ENCODE results near the gene VAMP8. TPM values are rescaled to one million over a fixed set of nuclear protein-coding genes. Genes with fewer than 3 reads are reported as not detected.
A peak's percentile ranks its signal among the peaks of the same experiment; 100 is the strongest.
"Not testable (repeated sequence)": the region's sequence is repeated elsewhere in the genome, so short reads cannot be mapped to it uniquely, and the experiment has no call there.

The VAMP8 gene
- total RNA-seq, 1 donor from 2014 or later, result 0.52 TPM

DNA sequence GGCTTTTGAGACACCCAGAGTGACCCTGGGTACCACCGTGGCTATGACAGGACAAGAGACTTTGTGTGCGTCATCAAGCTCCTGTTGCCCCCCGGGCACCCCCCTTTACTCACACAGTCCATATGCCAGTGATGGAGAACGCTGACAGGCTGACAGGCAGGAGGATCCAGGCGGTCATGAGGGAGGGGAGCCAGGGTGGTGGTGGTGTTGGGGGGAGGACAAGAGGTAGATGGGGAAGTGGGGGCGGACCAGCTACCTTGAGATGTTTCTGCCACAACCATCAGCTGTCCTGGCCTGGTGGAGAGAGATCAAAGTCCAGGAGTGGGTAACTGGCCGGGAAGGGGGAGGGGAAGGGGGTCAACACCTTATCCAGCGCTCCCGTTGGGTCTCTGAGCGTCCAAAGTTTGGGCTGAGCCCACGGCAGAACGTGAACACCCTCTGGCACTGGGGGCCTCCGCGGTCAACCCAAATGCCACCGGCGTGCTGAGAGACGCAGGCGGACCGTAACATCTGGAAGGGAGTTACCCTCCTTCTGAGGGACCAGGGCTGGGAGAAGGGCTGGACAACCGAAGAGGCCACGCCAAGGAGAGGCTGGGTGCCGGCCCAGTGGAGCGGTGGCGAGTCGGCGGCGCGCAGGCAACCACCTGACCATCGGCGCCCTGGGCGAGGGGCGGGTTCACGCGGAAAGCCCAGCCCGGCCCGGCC is 24.5 kb downstream of the VAMP8 start:
- Histone ChIP-seq H3K4me1 (peaks cover 4% of the 10 kb centered on the region), H3K4me3 (peak overlapping the region; percentile 89), H3F3A (ENCODE audit: low read depth) (peaks cover 21% of the 10 kb centered on the region), H4K20me1 (ENCODE audit: low read depth) (peaks cover 15% of the 10 kb centered on the region), H3K79me2 (ENCODE audit: low read depth) (peaks cover 23% of the 10 kb centered on the region), H3K9ac (peak overlapping the region; percentile 50), H3K27me3 (no peaks in the 10 kb centered on the region), H3K4me2 (peak overlapping the region; percentile 99), H3K9me3 (ENCODE audit: low read depth) (no peaks in the 10 kb centered on the region), H2AFZ (replicated peaks) (peak overlapping the region; percentile 83), H3K27ac (no peak overlapping the region), H3K36me3 (no peaks in the 10 kb centered on the region)
- peak overlapping the region; percentile 89 for H3K4me3 Mint-ChIP-seq
- TF ChIP-seq, protein P1, sequence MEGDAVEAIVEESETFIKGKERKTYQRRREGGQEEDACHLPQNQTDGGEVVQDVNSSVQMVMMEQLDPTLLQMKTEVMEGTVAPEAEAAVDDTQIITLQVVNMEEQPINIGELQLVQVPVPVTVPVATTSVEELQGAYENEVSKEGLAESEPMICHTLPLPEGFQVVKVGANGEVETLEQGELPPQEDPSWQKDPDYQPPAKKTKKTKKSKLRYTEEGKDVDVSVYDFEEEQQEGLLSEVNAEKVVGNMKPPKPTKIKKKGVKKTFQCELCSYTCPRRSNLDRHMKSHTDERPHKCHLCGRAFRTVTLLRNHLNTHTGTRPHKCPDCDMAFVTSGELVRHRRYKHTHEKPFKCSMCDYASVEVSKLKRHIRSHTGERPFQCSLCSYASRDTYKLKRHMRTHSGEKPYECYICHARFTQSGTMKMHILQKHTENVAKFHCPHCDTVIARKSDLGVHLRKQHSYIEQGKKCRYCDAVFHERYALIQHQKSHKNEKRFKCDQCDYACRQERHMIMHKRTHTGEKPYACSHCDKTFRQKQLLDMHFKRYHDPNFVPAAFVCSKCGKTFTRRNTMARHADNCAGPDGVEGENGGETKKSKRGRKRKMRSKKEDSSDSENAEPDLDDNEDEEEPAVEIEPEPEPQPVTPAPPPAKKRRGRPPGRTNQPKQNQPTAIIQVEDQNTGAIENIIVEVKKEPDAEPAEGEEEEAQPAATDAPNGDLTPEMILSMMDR (IDR thresholded peaks at IDR 0.05), result no peak
- no peak for TF ChIP-seq EZH2 (IDR thresholded peaks at IDR 0.05)
- no peak for TF ChIP-seq EZH2phosphoT487 (IDR thresholded peaks at IDR 0.05)
- no peak overlapping the region for H3K27ac Mint-ChIP-seq
- DNase-seq (ENCODE audit: low spot score), result peak; percentile 71
- no peaks in the 10 kb centered on the region for H3K9me3 Mint-ChIP-seq
- peaks cover 7% of the 10 kb centered on the region for H3K36me3 Mint-ChIP-seq
- H3K4me1 Mint-ChIP-seq, result peaks cover 28% of the 10 kb centered on the region
- peaks cover 9% of the 10 kb centered on the region for H3K27me3 Mint-ChIP-seq (ENCODE audit: insufficient read depth, low read depth)

DNA sequence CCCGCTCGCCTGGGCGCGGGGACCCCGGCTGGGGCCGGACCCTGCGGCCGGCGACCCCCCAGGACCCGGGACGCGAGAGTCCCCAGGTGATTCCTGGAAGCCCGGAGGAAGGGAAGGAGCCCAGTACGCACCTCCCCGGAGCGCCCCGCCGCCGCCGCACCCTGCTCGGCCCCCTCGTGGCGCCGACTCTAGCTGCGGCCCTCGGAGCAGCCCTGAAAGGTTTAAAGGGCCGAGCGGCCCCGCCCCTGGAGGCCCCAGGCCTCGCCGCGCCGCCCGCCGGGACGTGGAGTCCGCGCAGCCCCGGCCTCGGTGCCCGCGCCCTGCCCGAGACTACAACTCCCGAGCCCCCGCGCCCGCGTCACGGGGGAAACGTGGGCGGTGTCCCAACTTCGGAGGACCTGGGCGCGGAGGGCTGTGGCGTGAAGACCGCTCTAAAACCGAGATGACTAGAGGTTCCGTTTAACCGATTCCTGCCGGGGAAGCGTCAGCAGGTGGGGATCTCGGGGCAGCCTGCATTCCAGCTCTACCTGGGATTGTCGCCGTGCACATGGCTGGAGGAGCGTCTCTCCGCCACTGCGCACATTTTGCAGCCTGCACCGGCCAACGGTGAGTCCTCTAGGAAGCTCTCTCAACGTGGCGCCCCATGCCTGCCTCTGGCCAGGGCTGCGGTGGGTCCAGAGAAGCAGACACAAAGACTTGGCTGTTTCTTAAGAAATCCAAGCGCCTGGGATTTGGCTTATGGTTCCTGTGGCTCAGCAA is 25.3 kb downstream of the VAMP8 start, which contains the start of gene TMEM150A:
Gene TMEM150A, minus strand, starts transcription at position 223 of the 759 bp plus-strand sequence. CDS start 750 bp downstream, outside the sequence.
- H3F3A ChIP-seq (ENCODE audit: low read depth), result peaks cover 24% of the 10 kb centered on the region
- no peaks in the 10 kb centered on the region for H3K36me3 ChIP-seq
- no peak for TF ChIP-seq EZH2 (IDR thresholded peaks at IDR 0.05)
- TF ChIP-seq, protein P1 (IDR thresholded peaks at IDR 0.05), result peak; percentile 45
- TF ChIP-seq EZH2phosphoT487 (IDR thresholded peaks at IDR 0.05), result no peak
- Mint-ChIP-seq H3K4me3 (peak within 1 kb of the TSS; percentile 89), H3K27ac (peak within 1 kb of the TSS; percentile 46), H3K4me1 (peaks cover 25% of the 10 kb centered on the region), H3K9me3 (no peaks in the 10 kb centered on the region), H3K36me3 (peaks cover 10% of the 10 kb centered on the region), H3K27me3 (ENCODE audit: insufficient read depth, low read depth) (peaks cover 7% of the 10 kb centered on the region)
- peaks cover 4% of the 10 kb centered on the region for H3K4me1 ChIP-seq
- H2AFZ ChIP-seq (replicated peaks), result peak within 1 kb of the TSS; percentile 83
- H3K4me2 ChIP-seq, result peak within 1 kb of the TSS; percentile 99
- peaks cover 22% of the 10 kb centered on the region for H4K20me1 ChIP-seq (ENCODE audit: low read depth)
- H3K9ac ChIP-seq, result peak within 1 kb of the TSS; percentile 50
- peak within 1 kb of the TSS; percentile 89 for H3K4me3 ChIP-seq
- peak; percentile 96 for DNase-seq (ENCODE audit: low spot score)
- peak within 1 kb of the TSS; percentile 31 for H3K27ac ChIP-seq
- H3K9me3 ChIP-seq (ENCODE audit: low read depth), result no peaks in the 10 kb centered on the region
- no peaks in the 10 kb centered on the region for H3K27me3 ChIP-seq
- H3K79me2 ChIP-seq (ENCODE audit: low read depth), result peaks cover 16% of the 10 kb centered on the region

DNA sequence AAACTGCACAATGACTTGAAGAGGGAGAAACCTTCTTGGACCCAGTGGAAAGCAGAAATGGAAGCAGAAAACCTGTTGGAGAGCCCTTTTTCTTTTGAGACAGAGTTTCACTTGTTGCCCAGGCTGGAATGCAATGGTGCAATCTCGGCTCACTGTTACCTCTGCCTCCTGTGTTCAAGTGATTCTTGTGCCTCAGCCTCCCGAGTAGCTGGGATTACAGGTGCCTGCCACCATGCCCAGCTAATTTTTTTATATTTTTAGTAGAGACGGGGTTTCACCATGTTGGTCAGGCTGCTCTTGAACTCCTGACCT is 26.7 kb downstream of the VAMP8 start:
- H3K79me2 ChIP-seq (ENCODE audit: low read depth), result peaks cover 16% of the 10 kb centered on the region
- peak overlapping the region; percentile 88 for H3K4me3 Mint-ChIP-seq
- H3K27ac Mint-ChIP-seq, result peak overlapping the region; percentile 66
- peaks cover 20% of the 10 kb centered on the region for H3K36me3 Mint-ChIP-seq
- H3K9me3 Mint-ChIP-seq; H3K27me3 ChIP-seq; H3K27ac ChIP-seq; H3K27me3 Mint-ChIP-seq (ENCODE audit: insufficient read depth, low read depth); DNase-seq (ENCODE audit: low spot score); H3K9ac ChIP-seq; H3K4me1 ChIP-seq; H3K36me3 ChIP-seq; H2AFZ ChIP-seq (replicated peaks); H3K9me3 ChIP-seq (ENCODE audit: low read depth): not testable (repeated sequence)
- H4K20me1 ChIP-seq (ENCODE audit: low read depth), result peaks cover 27% of the 10 kb centered on the region
- peaks cover 28% of the 10 kb centered on the region for H3K4me1 Mint-ChIP-seq
- peak overlapping the region; percentile 99 for H3K4me2 ChIP-seq
- peak overlapping the region; percentile 89 for H3K4me3 ChIP-seq
- peaks cover 31% of the 10 kb centered on the region for H3F3A ChIP-seq (ENCODE audit: low read depth)

All from neural progenitor cell (in vitro differentiated cells).